HG03025 (cell line): ENCODE data around the gene PBRM1.
"Not testable (repeated sequence)": the region's sequence is repeated elsewhere in the genome, so short reads cannot be mapped to it uniquely, and the experiment has no call there.

Experiments used
- ATAC-seq: cut with Tn5 transposase; IDR thresholded peaks from one replicate; pipeline ENCODE4 v1.9.1; 2021; ENCODE audit warnings: mild to moderate bottlenecking, moderate library complexity; ENCODE audit not compliant: unreplicated experiment, low FRiP score

PBRM1 gene

GRCh38 chr3:52527732-52528585 lies 157.8 kb downstream of the PBRM1 start:
- no peak for ATAC-seq

DNA sequence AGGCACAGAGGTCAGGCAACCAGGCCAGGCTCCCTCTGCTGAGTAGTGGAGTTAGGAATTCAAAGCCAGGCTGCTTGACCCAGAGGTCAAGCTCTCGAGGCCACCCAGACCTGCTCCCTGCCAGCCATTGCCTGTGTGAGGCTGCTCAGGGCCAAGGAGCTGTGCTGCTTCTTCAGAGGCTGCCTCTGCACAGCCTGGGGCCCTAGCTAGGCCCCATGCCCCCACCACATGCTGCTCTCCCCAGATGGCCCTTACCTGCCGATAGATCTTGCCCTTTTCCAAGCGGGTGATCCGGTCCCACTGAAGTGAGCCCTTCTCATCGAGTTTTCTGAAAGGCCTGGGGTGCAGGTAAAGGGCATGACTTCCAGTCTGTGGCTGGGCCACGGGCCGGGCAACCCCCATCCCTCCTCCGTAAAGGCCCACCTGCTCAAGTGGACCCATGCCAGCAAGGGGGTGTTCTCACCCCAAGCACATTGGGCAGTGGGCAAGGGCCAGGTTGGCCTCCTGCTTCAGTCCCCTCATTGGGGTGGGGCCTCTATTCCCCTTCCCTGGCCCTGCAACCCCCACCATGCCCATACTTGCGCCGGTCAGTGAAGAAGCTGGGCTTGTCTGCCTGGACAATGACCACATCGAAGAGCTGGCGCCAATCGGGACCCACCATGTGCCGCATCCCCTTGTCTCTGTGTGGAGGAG lies 158.5 kb downstream of the PBRM1 start:
- ATAC-seq: no peak

- not testable (repeated sequence) for ATAC-seq
Measured at GRCh38 chr3:52526671-52527038, 159.1 kb downstream of the PBRM1 start.

DNA sequence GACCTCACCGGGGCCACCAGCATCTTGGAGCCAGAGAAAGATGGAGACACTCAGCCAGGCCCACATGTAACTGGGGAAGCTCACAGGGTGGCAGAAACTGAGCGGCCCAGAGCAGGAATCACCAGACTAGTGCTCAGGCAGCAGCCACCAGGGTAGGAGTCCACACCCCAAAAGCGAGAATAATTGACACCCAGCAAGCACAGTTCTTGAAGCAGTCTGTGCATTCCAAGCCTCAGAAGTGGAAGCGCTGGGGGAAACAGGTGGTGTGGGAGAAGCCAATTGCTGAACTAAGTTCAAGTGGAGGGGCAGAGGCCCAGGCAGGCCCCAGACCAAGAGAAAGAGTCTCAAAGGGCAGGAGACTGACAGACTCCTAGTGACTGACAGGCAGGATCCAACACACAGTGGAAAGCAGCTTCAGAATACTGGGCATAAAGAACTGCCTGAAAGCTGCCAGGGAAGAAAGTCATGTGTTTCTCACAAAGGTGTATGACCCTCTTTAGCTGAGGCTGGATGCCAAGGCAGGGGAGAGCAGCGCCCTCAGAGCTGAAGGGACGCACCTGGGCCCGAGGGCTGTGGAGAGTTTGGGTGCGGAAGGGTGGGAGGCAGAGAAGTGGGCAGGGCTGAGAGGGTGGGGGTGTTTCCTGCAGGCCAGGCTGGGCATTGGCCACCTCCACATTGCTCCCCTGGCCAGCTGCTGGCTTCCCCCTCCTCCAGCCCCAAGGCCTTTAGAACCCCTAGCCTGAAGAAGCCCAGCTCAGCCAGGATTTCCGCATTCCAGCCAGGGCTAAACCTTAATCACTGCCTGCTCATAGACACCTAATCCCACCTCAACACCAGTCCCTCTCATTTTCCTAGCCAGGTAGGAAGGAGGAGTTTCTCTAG lies 159.8 kb downstream of the PBRM1 start:
- no peak for ATAC-seq

DNA sequence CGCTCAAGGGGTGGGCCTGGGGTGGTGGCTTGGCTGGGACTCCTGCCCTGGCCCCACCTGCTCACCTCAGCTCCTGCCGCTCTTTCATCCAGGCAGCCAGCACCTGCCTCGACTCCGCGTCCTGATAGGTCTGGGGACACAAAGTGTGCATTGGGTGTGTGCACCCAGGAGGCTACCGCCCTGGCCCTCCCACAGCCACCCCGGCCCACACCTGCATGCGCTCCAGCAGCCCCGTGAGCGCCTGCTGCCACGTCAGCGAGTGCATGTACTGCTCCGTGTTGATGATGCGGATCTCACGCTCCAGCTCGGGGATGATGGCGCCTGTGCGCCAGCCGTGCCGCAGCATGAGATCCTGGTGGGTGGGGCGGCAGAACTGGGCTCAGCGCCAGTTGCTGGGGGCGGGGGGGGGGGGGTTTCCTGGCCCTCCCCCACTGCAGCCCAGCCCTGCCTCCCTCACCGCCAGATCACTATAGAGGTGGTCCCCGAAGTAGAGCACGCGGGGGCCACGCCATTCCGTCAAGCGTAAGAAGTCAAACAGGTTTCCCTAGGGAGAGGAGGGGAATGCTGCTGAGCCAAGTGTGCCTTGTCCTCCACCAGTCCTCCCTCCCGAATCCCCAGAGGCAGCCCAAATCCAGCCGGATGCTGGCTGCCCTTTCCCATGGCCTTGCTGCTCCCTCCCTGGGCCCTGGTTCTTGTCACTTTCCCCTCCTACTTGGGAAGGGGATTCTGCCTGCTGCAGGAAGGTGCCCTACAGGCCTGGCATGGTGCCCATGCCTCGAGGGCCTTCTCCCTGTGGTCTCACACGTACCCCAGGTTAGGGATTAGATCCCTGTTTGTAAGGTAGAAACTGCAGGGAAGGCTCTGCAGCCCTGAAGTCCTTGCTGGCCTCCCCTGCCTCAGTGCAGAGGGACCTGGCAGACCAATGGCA lies 160.7 kb downstream of the PBRM1 start:
- no peak for ATAC-seq

GRCh38 chr3:52524258-52524751 lies 161.4 kb downstream of the PBRM1 start:
- ATAC-seq: no peak

- ATAC-seq: no peak
Measured at GRCh38 chr3:52523386-52524257, 162.1 kb downstream of the PBRM1 start.

DNA sequence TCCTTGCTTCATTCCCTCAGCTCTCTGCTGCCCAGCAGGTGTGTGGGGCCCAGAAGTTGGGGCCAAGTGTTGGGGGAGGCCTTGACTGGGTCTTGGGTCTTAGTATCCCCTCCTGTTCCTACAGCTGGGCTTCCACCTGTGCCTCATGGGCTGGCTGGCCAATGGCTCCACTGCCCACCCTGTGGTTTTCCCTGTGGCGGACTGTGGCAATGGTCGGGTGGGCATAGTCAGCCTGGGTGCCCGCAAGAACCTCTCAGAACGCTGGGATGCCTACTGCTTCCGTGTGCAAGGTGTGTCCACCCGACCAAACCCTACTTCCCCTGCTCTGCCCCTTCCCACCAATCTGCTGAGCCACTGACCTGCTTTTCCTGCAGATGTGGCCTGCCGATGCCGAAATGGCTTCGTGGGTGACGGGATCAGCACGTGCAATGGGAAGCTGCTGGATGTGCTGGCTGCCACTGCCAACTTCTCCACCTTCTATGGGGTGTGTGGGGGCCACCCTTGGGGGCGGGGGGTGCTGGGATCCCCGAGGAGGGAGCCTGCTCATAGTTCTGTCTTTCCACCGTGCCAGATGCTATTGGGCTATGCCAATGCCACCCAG lies 163.0 kb downstream of the PBRM1 start:
- ATAC-seq: no peak

DNA sequence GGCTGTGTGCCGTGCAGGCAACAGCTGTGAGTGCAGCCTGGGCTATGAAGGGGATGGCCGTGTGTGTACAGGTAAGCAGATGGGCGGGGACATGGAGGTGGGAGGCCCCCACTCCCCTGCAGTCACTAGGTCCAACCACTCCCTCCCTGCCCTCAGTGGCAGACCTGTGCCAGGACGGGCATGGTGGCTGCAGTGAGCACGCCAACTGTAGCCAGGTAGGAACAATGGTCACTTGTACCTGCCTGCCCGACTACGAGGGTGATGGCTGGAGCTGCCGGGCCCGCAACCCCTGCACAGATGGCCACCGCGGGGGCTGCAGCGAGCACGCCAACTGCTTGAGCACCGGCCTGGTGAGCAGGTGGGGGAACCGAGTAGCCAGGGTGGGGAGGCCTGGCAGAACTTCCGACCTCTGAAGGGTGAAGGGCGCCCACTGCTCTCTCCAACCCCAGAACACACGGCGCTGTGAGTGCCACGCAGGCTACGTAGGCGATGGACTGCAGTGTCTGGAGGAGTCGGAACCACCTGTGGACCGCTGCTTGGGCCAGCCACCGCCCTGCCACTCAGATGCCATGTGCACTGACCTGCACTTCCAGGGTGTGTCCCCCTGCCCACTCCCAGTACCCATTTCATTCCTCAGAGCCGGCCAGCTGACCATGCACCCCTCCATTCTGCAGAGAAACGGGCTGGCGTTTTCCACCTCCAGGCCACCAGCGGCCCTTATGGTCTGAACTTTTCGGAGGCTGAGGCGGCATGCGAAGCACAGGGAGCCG lies 163.6 kb downstream of the PBRM1 start:
- no peak for ATAC-seq

DNA sequence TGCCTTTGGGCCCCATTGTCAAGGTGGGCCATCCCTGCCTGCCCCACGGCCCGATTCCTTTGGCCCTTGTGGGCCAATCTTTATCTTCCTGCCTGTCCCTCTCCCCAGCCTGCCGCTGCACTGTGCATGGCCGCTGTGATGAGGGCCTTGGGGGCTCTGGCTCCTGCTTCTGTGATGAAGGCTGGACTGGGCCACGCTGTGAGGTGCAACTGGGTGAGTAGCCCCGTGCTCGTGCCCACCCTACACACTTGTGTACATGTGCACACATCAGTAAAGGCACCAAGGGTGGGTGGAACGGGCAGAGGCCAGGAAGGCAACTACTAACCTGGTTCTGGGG lies 164.3 kb downstream of the PBRM1 start:
- no peak for ATAC-seq

DNA sequence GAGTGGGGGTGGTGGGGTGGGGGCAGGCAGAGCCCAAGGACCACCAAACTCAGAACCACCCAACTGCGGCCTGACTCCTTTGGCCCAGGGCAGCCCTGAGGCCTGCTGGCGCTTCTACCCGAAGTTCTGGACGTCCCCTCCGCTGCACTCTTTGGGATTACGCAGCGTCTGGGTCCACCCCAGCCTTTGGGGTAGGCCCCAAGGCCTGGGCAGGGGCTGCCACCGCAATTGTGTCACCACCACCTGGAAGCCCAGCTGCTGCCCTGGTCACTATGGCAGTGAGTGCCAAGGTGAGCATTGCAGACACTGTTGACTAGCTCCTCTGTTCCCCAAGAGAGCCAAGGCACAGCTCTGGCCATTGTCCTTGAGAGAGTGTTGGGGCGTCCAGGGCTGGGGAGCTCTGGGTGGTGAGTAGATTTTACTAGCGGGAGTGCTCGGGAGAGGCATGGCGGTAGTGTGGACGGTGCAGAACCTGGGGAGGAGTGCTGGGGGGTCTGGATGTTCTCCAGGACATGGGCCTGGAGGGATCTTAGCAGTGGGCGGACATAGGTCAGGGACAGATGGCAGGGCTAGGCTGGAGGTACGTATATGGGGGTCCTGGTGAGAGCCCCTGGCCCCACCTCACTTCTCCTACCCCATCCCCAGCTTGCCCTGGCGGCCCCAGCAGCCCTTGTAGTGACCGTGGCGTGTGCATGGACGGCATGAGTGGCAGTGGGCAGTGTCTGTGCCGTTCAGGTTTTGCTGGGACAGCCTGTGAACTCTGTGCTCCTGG lies 164.8 kb downstream of the PBRM1 start:
- ATAC-seq: no peak

DNA sequence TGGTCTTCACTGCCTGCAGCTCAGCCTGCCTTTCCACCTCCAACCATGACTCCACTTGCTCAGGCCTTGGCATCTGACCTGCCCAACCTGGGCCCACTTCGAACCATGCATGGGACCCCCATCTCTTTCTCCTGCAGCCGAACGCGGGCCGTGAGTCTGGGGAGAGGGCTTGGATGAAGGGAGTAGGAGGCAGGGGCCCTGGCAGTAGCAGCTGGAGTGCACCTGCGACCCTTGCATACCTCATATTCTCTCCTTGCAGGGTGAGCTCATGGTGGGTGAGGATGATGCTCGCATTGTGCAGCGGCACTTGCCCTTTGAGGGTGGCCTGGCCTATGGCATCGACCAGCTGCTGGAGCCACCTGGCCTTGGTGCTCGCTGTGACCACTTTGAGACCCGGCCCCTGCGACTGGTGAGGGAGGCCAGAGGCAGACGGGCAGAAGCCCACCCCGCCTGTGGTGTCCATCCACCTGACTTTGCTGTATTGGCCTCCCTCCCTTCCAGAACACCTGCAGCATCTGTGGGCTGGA lies 165.5 kb downstream of the PBRM1 start:
- no peak for ATAC-seq

GRCh38 chr3:52519445-52520140 lies 166.1 kb downstream of the PBRM1 start:
- ATAC-seq: no peak

DNA sequence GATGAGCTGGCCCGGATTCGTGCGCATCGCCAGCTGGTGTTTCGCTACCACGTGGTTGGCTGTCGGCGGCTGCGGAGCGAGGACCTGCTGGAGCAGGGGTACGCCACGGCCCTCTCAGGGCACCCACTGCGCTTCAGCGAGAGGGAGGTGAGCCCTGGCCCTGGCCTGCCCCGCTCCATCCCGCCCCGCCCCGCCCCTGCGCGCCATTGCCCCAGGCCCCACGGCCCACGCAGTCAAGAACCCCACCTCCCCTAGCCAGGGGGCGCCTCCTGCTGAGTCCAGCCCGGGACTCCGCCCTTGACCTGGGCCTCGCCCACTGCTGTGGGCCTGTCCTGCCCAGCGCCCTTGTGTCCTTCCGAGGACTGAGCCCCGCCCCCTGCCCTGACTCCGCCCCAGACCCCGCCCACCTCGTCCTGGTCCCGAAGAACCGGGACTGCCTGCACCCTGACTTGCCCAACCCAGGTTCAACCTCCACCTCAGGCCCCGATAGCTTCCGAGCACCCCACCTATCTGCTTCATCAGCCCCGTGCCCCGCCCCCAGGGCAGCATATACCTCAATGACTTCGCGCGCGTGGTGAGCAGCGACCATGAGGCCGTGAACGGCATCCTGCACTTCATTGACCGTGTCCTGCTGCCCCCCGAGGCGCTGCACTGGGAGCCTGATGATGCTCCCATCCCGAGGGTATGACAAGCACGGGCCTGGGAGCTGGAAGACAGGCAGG lies 166.8 kb downstream of the PBRM1 start:
- no peak for ATAC-seq
